IMR-90 (cell line): ENCODE measurements around the gene CNP.
"Not testable (repeated sequence)": the region's sequence is repeated elsewhere in the genome, so short reads cannot be mapped to it uniquely, and the experiment has no call there.

Experiments
- BHLHE40 ChIP-seq: fragments of 150-350 bp; IDR thresholded peaks from 2 replicates; pipeline ENCODE4 v1.6.1; 2016; ENCODE audit warnings: mild to moderate bottlenecking, low read depth, low read length
- CTCF ChIP-seq: conservative IDR thresholded peaks from 2 replicates; pipeline ENCODE4 v1.5.1; 2012; ENCODE audit warnings: mild to moderate bottlenecking, low read depth, low read length, improper control_type of control experiment
- MXI1 ChIP-seq: IDR thresholded peaks from 2 replicates; pipeline ENCODE4 v1.6.1; 2012; ENCODE audit warnings: low read depth, mild to moderate bottlenecking, low read length, moderate library complexity, borderline replicate concordance
- POLR2A ChIP-seq: IDR thresholded peaks from 2 replicates; pipeline ENCODE4 v1.6.1; 2012; ENCODE audit warnings: mild to moderate bottlenecking, low read depth, low read length

- TF ChIP-seq POLR2A, BHLHE40, MXI1, CTCF: not testable (repeated sequence)
Measured at GRCh38 chr17:42010266-42010680, 43.7 kb downstream of the CNP start.
